ENCODE data around the gene ZBTB33. TPM values are rescaled to one million over a fixed set of nuclear protein-coding genes. Genes with fewer than 3 reads are reported as not detected.

Gene ZBTB33
- total and polyA plus RNA-seq, 10 donors, result 4.7 to 23.7 (median 17.4) TPM

GRCh38 chrX:120274958-120275357, 24.3 kb downstream of the ZBTB33 start:
- Histone ChIP-seq H3K27me3 (replicated peaks in 1 of 7) (peaks cover 0 to 3% (median 0%) of the 10 kb centered on the region in 7 donors), H3K4me1 (no peaks in the 10 kb centered on the region), H3K36me3 (no peaks in the 10 kb centered on the region), H3K27ac (no peak overlapping the region), H3K9me3 (no peaks in the 10 kb centered on the region), H3K4me3 (no peak overlapping the region)
- 34 to 100% (median 75%) methylated on average over 2 of the region's 2 CpGs for WGBS, 5 donors
- intact Hi-C loops (cut with DNase I; ENCODE audit: low total_unique reads), result no loop called here
- no peak for TF ChIP-seq POLR2A (IDR thresholded peaks at IDR 0.05)
- no peak for TF ChIP-seq CTCF (IDR thresholded peaks at IDR 0.05 in 8 of 11, conservative IDR thresholded peaks at IDR 0.05 in 3 of 11)
- TF ChIP-seq POLR2AphosphoS5 (IDR thresholded peaks at IDR 0.05), result no peak
- DNase-seq, result no peak

GRCh38 chrX:120281021-120281624, 30.5 kb downstream of the ZBTB33 start:
- Histone ChIP-seq H3K36me3 (no peaks in the 10 kb centered on the region), H3K4me1 (no peaks in the 10 kb centered on the region), H3K27ac (no peak overlapping the region), H3K9me3 (no peaks in the 10 kb centered on the region), H3K27me3 (replicated peaks in 1 of 7) (no peaks in the 10 kb centered on the region), H3K4me3 (no peak overlapping the region)
- WGBS, 5 donors, result 65 to 87% (median 86%) methylated on average over 10 of the region's 10 CpGs
- no peak for DNase-seq
- intact Hi-C loops (cut with DNase I; ENCODE audit: low total_unique reads), result no loop called here
- no peak for TF ChIP-seq CTCF (IDR thresholded peaks at IDR 0.05 in 8 of 11, conservative IDR thresholded peaks at IDR 0.05 in 3 of 11)
- TF ChIP-seq POLR2AphosphoS5 (IDR thresholded peaks at IDR 0.05), result no peak
- TF ChIP-seq POLR2A (IDR thresholded peaks at IDR 0.05), result no peak

- H3K9me3 ChIP-seq, result no peaks in the 10 kb centered on the region
- no peak for TF ChIP-seq POLR2A (IDR thresholded peaks at IDR 0.05)
- no peak for TF ChIP-seq POLR2AphosphoS5 (IDR thresholded peaks at IDR 0.05)
- TF ChIP-seq CTCF (IDR thresholded peaks at IDR 0.05 in 8 of 11, conservative IDR thresholded peaks at IDR 0.05 in 3 of 11), result no peak
- no peaks in the 10 kb centered on the region for H3K36me3 ChIP-seq
- WGBS, 5 donors, result 52 to 73% (median 68%) methylated on average over 4 of the region's 4 CpGs
- H3K27me3 ChIP-seq (replicated peaks in 1 of 7), result no peaks in the 10 kb centered on the region
- DNase-seq, result no peak
- peaks cover 0 to 2% (median 0%) of the 10 kb centered on the region in 6 donors for H3K4me1 ChIP-seq
- peak overlapping the region in 2 of 8 donors; percentile 9 to 61 for H3K27ac ChIP-seq
- no peak overlapping the region for H3K4me3 ChIP-seq
- intact Hi-C loops (cut with DNase I; ENCODE audit: low total_unique reads), result no loop called here
Measured at GRCh38 chrX:120281761-120282160, 31.1 kb downstream of the ZBTB33 start.

- no peaks in the 10 kb centered on the region for H3K9me3 ChIP-seq
- H3K4me3 ChIP-seq, result no peak overlapping the region
- no peak for DNase-seq
- intact Hi-C loops (cut with DNase I; ENCODE audit: low total_unique reads), result no loop called here
- H3K36me3 ChIP-seq, result no peaks in the 10 kb centered on the region
- TF ChIP-seq CTCF (IDR thresholded peaks at IDR 0.05 in 8 of 11, conservative IDR thresholded peaks at IDR 0.05 in 3 of 11) (no peak), POLR2AphosphoS5 (IDR thresholded peaks at IDR 0.05) (no peak), POLR2A (IDR thresholded peaks at IDR 0.05) (no peak)
- no peaks in the 10 kb centered on the region for H3K27me3 ChIP-seq (replicated peaks in 1 of 7)
- peaks cover 0 to 10% (median under 1%) of the 10 kb centered on the region in 6 donors for H3K4me1 ChIP-seq
- 50 to 83% (median 62%) methylated on average over 1 of the region's 1 CpG for WGBS, 5 donors
- H3K27ac ChIP-seq, result no peak overlapping the region
Measured at GRCh38 chrX:120282697-120283096, 32.1 kb downstream of the ZBTB33 start.
